HUES6 (cell line): ENCODE results near the gene PRDM16.

Experiments used
- H3K27ac ChIP-seq: 2 replicates; pipeline ENCODE4 v1.7.0; 2013; ENCODE audit warnings: low read depth, mild to moderate bottlenecking, low read length, inconsistent platforms
- H3K27me3 ChIP-seq: 2 replicates; pipeline ENCODE4 v1.6.1; 2013; ENCODE audit warnings: low read length; ENCODE audit not compliant: control insufficient read depth, insufficient read depth
- H3K36me3 ChIP-seq: 2 replicates; pipeline ENCODE4 v1.6.1; 2013; ENCODE audit warnings: low read length; ENCODE audit not compliant: control insufficient read depth, insufficient read depth
- H3K4me1 ChIP-seq: 2 replicates; pipeline ENCODE4 v1.6.1; 2013; ENCODE audit warnings: low read length; ENCODE audit not compliant: control insufficient read depth, insufficient read depth
- H3K4me3 ChIP-seq: 2 replicates; pipeline ENCODE4 v1.5.1; 2013; ENCODE audit warnings: low read depth, low read length
- H3K9ac ChIP-seq: one replicate; pipeline ENCODE4 v1.6.1; 2013; ENCODE audit warnings: mild to moderate bottlenecking, low read length
- H3K9me3 ChIP-seq: 2 replicates; pipeline ENCODE4 v1.6.1; 2013; ENCODE audit warnings: low read depth, low read length; ENCODE audit not compliant: control insufficient read depth, insufficient read depth

PRDM16 gene

DNA sequence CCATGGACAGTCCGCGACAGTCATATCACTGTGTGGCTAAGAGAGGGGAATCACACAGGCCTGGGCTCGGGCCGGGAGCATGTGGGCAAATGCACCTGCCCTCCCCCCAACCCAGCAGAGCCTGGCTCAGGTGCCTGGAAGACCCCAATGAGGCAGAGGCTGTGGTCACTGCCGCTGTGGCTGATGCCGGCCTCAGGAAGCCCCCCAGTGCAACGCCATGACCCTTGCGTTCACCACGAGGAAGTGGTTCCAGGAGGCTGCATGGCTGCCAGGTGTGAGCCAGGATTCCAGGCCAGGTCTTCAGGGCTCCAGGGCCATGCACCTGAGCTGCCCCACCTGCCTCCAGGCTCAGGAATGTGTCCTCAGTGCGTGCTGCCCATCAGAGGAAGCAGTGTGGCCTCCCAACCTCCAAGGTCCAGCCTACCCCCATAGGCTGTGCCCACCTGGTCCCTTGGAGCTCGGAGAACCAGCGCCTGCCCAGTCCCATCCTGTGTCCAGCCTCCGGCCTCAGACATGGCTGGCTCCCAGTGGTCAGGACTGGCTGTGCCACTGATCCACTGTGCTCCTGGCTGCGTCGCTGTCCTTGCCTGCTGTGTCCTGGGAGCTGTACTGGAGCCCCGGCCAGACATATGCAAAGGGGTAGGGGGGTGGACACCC lies 393.5 kb downstream of the PRDM16 start:
- H3K27ac ChIP-seq = no peak overlapping the region; the same call in 1 of the 2 replicates
- no peak overlapping the region for H3K4me3 ChIP-seq
- H3K9me3 ChIP-seq = no peaks in the 10 kb centered on the region
- H3K4me1 ChIP-seq = peaks cover 19% of the 10 kb centered on the region; the same call in 1 of the 2 replicates
- no peak overlapping the region for H3K9ac ChIP-seq
- H3K27me3 ChIP-seq = no peaks in the 10 kb centered on the region
- peaks cover 12% of the 10 kb centered on the region for H3K36me3 ChIP-seq

DNA sequence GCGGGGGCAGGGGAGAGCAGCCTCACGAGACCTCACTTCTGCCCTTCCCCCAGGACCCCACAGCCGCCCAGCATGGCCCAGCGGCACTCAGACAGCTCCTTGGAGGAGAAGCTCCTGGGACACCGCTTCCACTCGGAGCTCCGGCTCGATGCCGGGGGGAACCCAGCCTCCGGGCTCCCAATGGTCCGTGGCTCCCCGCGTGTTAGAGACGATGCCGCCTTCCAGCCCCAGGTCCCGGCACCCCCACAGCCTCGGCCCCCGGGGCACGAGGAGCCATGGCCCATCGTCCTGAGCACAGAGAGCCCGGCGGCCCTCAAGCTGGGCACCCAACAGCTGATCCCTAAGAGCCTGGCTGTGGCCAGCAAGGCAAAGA lies 394.0 kb downstream of the PRDM16 start:
- H3K27me3 ChIP-seq = no peaks in the 10 kb centered on the region
- H3K4me1 ChIP-seq = peaks cover 16% of the 10 kb centered on the region; the same call in 1 of the 2 replicates
- peaks cover 12% of the 10 kb centered on the region for H3K36me3 ChIP-seq
- H3K27ac ChIP-seq = no peak overlapping the region
- H3K4me3 ChIP-seq = no peak overlapping the region
- H3K9me3 ChIP-seq = no peaks in the 10 kb centered on the region
- no peak overlapping the region for H3K9ac ChIP-seq

- Histone ChIP-seq H3K27ac (no peak overlapping the region), H3K9me3 (no peaks in the 10 kb centered on the region), H3K4me1 (peaks cover 11% of the 10 kb centered on the region; the same call in 1 of the 2 replicates), H3K27me3 (no peaks in the 10 kb centered on the region), H3K9ac (no peak overlapping the region), H3K4me3 (no peak overlapping the region), H3K36me3 (peaks cover 12% of the 10 kb centered on the region)
These were observed 394.4 kb downstream of the PRDM16 start for GRCh38 chr1:3463408-3463863.

GRCh38 chr1:3463891-3464648 lies 395.1 kb downstream of the PRDM16 start:
- Histone ChIP-seq H3K36me3 (peaks cover 15% of the 10 kb centered on the region), H3K9me3 (no peaks in the 10 kb centered on the region), H3K27ac (no peak overlapping the region), H3K4me3 (no peak overlapping the region), H3K9ac (no peak overlapping the region), H3K27me3 (no peaks in the 10 kb centered on the region), H3K4me1 (peaks cover 10% of the 10 kb centered on the region; the same call in 1 of the 2 replicates)

DNA sequence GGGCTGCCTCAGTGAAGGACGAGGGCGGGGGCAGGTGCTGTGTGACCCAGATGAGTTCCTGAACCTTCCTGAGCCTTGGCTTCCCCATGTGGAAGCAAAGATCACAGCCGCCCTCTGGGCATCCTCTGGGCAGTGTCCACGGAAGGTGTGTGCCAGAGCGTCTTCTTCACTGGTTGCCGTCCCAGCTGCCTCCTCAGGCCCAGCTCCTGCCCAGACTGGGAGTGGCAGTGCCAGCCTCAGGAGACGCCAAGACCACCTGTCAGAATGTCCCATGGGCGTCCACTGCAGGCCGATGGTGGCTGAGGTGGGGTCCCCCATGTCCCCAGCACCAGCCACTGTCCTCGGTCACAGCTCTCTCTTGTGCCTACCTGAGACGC lies 395.6 kb downstream of the PRDM16 start:
- Histone ChIP-seq H3K9me3 (no peaks in the 10 kb centered on the region), H3K36me3 (peaks cover 21% of the 10 kb centered on the region), H3K4me1 (peaks cover 10% of the 10 kb centered on the region; the same call in 1 of the 2 replicates), H3K27me3 (no peaks in the 10 kb centered on the region), H3K4me3 (no peak overlapping the region), H3K27ac (no peak overlapping the region), H3K9ac (no peak overlapping the region)

GRCh38 chr1:3465091-3465934 lies 396.3 kb downstream of the PRDM16 start:
- no peak overlapping the region for H3K27ac ChIP-seq
- H3K36me3 ChIP-seq = peaks cover 22% of the 10 kb centered on the region
- no peak overlapping the region for H3K9ac ChIP-seq
- no peak overlapping the region for H3K4me3 ChIP-seq
- H3K9me3 ChIP-seq = no peaks in the 10 kb centered on the region
- H3K4me1 ChIP-seq = peaks cover 7% of the 10 kb centered on the region; the same call in 1 of the 2 replicates
- no peaks in the 10 kb centered on the region for H3K27me3 ChIP-seq

- H3K9ac ChIP-seq = no peak overlapping the region
- no peak overlapping the region for H3K4me3 ChIP-seq
- peaks cover 22% of the 10 kb centered on the region for H3K36me3 ChIP-seq
- no peaks in the 10 kb centered on the region for H3K27me3 ChIP-seq
- H3K9me3 ChIP-seq = no peaks in the 10 kb centered on the region
- H3K27ac ChIP-seq = no peak overlapping the region
- H3K4me1 ChIP-seq = peaks cover 6% of the 10 kb centered on the region
These were observed 396.9 kb downstream of the PRDM16 start for GRCh38 chr1:3465935-3466321.

GRCh38 chr1:3466366-3467075 lies 397.5 kb downstream of the PRDM16 start:
- Histone ChIP-seq H3K4me3 (no peak overlapping the region), H3K4me1 (peaks cover 9% of the 10 kb centered on the region), H3K9me3 (no peaks in the 10 kb centered on the region), H3K9ac (no peak overlapping the region), H3K36me3 (peaks cover 22% of the 10 kb centered on the region), H3K27me3 (no peaks in the 10 kb centered on the region), H3K27ac (no peak overlapping the region)

GRCh38 chr1:3467096-3468036 lies 398.4 kb downstream of the PRDM16 start:
- peaks cover 26% of the 10 kb centered on the region for H3K36me3 ChIP-seq
- H3K4me3 ChIP-seq = no peak overlapping the region
- no peak overlapping the region for H3K27ac ChIP-seq
- H3K9me3 ChIP-seq = no peaks in the 10 kb centered on the region
- H3K4me1 ChIP-seq = peaks cover 16% of the 10 kb centered on the region
- H3K9ac ChIP-seq = no peak overlapping the region
- H3K27me3 ChIP-seq = no peaks in the 10 kb centered on the region
